GM23338 (cell line): Measurements from ENCODE around the gene DPYD.

Experiments
- CREB1 ChIP-seq: fragments of 250-450 bp; sonication (Bioruptor Pico); IDR thresholded peaks from 2 replicates; pipeline ENCODE4 v1.5.0; 2020; ENCODE audit warnings: low read depth, mild to moderate bottlenecking, moderate library complexity
- CTCF ChIP-seq, 2 experiments: fragments of 200-600 bp in 1 of 2; sonication (generic) in 1 of 2; conservative IDR thresholded peaks; 2 replicates each; pipeline versions ENCODE4 v1.5.1 to v1.6.1; 2016 to 2017; ENCODE audit warnings: antibody characterized with exemption in 2 of 2, low read depth in 2 of 2, mild to moderate bottlenecking in 2 of 2, moderate library complexity in 1 of 2
- EZH2 ChIP-seq: fragments of 200-600 bp; sonication (generic); IDR thresholded peaks from one replicate; pipeline ENCODE4 v1.8.0; 2017; ENCODE audit warnings: antibody characterized with exemption, mild to moderate bottlenecking, low read depth; ENCODE audit not compliant: unreplicated experiment
- EZH2phosphoT487 ChIP-seq: fragments of 200-600 bp; sonication (generic); IDR thresholded peaks from one replicate; pipeline ENCODE4 v1.8.1; 2018; ENCODE audit warnings: antibody characterized with exemption; ENCODE audit not compliant: unreplicated experiment
- JUNB ChIP-seq: IDR thresholded peaks from one replicate; pipeline ENCODE4 v1.6.1; 2016; ENCODE audit warnings: antibody characterized with exemption; ENCODE audit not compliant: unreplicated experiment
- NANOG ChIP-seq: IDR thresholded peaks from 2 replicates; pipeline ENCODE4 v1.6.1; 2016; ENCODE audit warnings: antibody characterized with exemption, borderline replicate concordance
- POLR2AphosphoS5 ChIP-seq: IDR thresholded peaks from 2 replicates; pipeline ENCODE4 v1.6.1; 2016; ENCODE audit warnings: antibody characterized with exemption, low read depth
- REST ChIP-seq: IDR thresholded peaks from one replicate; pipeline ENCODE4 v1.6.1; 2018; ENCODE audit warnings: antibody characterized with exemption; ENCODE audit not compliant: unreplicated experiment
- STAT1 ChIP-seq: IDR thresholded peaks from one replicate; pipeline ENCODE4 v1.6.1; 2016; ENCODE audit warnings: antibody characterized with exemption; ENCODE audit not compliant: unreplicated experiment
- ZNF114 ChIP-seq: fragments of 250-450 bp; sonication (Bioruptor Pico); IDR thresholded peaks from 2 replicates; pipeline ENCODE4 v1.5.0; 2020; ENCODE audit warnings: mild to moderate bottlenecking, moderate library complexity
- ZNF331 ChIP-seq: fragments of 250-450 bp; sonication (Bioruptor Pico); IDR thresholded peaks from 2 replicates; pipeline ENCODE4 v1.5.0; 2020; ENCODE audit warnings: low read depth, mild to moderate bottlenecking, moderate library complexity
- ZNF462 ChIP-seq: fragments of 250-450 bp; sonication (Bioruptor Pico); IDR thresholded peaks from 2 replicates; pipeline ENCODE4 v1.5.0; 2020; ENCODE audit warnings: mild to moderate bottlenecking, moderate library complexity

- no peak for TF ChIP-seq CTCF (conservative IDR thresholded peaks at IDR 0.05; ENCODE audit: low read depth in 2 of 2)
- no peak for TF ChIP-seq REST
- no peak for TF ChIP-seq CREB1 (CRISPR knock-in tag)
- no peak for TF ChIP-seq EZH2
- no peak for TF ChIP-seq POLR2AphosphoS5
- no peak for TF ChIP-seq NANOG
- no peak for TF ChIP-seq EZH2phosphoT487
- no peak for TF ChIP-seq JUNB
- no peak for TF ChIP-seq ZNF331 (CRISPR knock-in tag)
- no peak for TF ChIP-seq ZNF114 (CRISPR knock-in tag)
- TF ChIP-seq STAT1: no peak
- TF ChIP-seq ZNF462 (CRISPR knock-in tag): no peak
Observed at GRCh38 chr1:97377432-97378034, 543.3 kb downstream of the DPYD start.
